KOPT-K1 (cell line): ENCODE data around the gene E2F4.

Source experiments
- H3K27ac ChIP-seq: fragments of 200-600 bp; sonication (generic); 2 replicates; pipeline ENCODE4 v1.5.1; 2016; ENCODE audit warnings: antibody characterized with exemption, mild to moderate bottlenecking, low read depth, low read length; ENCODE audit not compliant: poor library complexity, severe bottlenecking
- H3K36me3 ChIP-seq: fragments of 200-600 bp; sonication (generic); 2 replicates; pipeline ENCODE4 v1.5.1; 2017; ENCODE audit warnings: antibody characterized with exemption, mild to moderate bottlenecking, low read length, moderate library complexity; ENCODE audit not compliant: insufficient read depth
- H3K9me3 ChIP-seq: fragments of 200-600 bp; sonication (generic); 2 replicates; pipeline ENCODE4 v1.5.1; 2017; ENCODE audit warnings: antibody characterized with exemption, low read length, mild to moderate bottlenecking; ENCODE audit not compliant: insufficient read depth, poor library complexity, severe bottlenecking

The E2F4 gene

DNA sequence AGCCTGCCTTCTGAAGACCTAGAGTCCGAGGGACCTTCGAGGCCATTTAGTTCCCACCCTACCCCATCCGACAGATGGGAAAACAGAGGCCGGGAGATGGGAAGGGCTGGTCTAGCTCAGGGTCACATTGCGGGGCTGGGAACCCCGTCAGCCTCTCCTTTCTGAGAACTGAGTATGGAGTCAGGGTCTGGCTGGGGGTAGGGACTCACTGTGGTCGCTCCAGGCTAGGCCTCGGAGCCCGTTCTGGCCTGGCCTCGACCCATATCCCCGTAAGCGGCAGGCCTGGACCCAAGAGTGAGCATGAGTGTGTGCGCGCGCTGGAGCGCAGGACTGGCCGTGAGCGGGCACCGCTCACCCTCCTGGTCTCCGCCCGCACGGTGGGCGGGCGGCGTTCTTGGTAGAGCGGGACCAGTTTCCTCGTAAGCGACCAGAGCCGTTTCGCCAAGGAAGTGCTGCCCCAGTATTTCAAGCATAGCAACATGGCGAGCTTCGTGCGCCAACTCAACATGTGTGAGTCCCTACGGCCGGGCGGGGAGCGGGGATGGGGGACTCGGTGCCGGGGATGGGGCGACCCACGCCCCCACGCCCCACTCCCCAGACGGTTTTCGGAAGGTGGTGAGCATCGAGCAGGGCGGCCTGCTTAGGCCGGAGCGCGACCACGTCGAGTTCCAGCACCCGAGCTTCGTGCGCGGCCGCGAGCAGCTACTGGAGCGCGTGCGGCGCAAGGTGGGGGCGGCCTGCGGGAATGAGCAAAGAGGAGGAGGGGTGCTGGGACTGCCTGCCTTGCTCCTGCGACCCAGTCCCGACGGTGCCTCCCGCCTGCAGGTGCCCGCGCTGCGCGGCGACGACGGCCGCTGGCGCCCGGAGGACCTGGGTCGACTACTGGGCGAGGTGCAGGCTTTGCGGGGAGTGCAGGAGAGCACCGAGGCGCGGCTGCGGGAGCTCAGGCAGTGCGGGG lies 26.6 kb upstream of the E2F4 start:
- Histone ChIP-seq H3K36me3 (no peaks in the 10 kb centered on the region), H3K9me3 (no peaks in the 10 kb centered on the region), H3K27ac (no peak overlapping the region)

DNA sequence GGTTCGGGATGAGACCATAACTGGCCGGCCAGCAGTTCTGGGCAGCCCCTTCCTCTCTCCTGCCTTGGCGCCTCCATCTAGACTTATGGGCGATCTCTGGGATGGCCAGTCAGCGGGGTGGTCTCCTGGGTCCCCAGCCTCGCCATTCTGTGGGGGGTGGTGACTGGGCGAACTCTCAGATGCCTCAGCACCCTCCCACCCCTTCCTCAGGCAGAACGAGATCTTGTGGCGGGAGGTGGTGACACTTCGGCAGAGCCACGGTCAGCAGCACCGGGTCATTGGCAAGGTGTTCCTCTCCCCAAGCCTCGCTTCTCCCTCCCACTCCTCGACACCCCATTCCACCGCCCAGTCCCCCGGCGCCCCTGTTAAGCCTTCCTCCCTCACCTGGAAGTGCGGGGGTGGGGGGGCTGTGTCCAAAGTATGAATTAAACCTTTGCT lies 25.8 kb upstream of the E2F4 start:
- no peaks in the 10 kb centered on the region for H3K36me3 ChIP-seq
- H3K9me3 ChIP-seq, result no peaks in the 10 kb centered on the region
- no peak overlapping the region for H3K27ac ChIP-seq

GRCh38 chr16:67166598-67167168 lies 25.3 kb upstream of the E2F4 start:
- Histone ChIP-seq H3K9me3 (no peaks in the 10 kb centered on the region), H3K27ac (no peak overlapping the region), H3K36me3 (no peaks in the 10 kb centered on the region)

GRCh38 chr16:67167588-67167987 lies 24.4 kb upstream of the E2F4 start:
- no peaks in the 10 kb centered on the region for H3K9me3 ChIP-seq
- H3K27ac ChIP-seq, result no peak overlapping the region
- H3K36me3 ChIP-seq, result no peaks in the 10 kb centered on the region

DNA sequence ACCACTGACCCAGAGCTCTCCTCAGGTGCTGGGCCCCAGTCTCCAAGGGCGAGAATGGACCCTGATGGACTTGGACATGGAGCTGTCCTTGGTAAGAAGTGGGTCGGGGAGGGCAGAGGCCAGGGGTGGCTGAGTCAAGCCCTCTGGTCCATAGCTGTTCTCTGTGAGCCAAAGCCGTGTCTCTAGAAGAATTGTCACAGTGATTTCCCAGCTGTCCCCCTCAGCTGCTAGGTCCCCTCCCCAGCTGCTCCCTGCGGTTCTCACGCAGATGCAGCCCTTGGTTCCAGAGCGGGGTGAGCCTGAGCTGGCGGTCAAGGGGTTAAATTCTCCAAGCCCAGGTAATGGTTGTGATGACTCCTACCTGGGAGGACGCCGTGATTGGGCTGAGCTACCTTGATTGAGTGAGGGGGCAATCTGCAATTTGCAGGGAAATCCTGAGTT lies 22.9 kb upstream of the E2F4 start:
- no peak overlapping the region for H3K27ac ChIP-seq
- H3K36me3 ChIP-seq, result no peaks in the 10 kb centered on the region
- no peaks in the 10 kb centered on the region for H3K9me3 ChIP-seq

DNA sequence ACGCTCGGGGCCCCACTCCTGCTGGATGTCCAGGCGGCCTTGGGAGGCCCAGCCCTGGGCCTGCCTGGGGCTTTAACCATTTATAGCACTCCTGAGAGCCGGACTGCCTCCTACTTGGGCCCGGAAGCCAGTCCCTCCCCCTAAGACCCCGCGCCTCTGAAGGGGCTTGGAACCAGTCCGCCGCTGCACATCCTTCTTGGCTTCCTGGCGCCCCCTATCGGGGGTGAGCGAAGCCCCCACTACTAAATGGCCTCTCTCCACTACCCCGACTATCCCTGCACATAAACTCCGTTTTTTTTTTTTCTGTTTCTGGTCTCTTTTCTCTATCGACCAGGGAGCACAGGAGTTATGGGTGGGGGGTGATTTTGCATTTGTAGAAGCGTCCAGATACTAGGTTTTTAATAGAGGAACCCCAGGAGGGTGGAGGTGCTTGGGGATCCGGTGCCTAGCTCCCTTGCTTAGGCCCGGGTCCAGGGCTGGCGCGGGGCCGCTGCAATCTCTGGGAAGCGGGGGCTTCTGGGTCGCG lies 22.2 kb upstream of the E2F4 start:
- Histone ChIP-seq H3K27ac (peak overlapping the region; percentile 54), H3K36me3 (no peaks in the 10 kb centered on the region), H3K9me3 (no peaks in the 10 kb centered on the region)

GRCh38 chr16:67170168-67170948 lies 21.6 kb upstream of the E2F4 start, which contains the start of gene NOL3:
TSS of gene NOL3 (plus strand) at chr16:67170538.
- Histone ChIP-seq H3K27ac (peak within 1 kb of the TSS; percentile 54), H3K36me3 (no peaks in the 10 kb centered on the region), H3K9me3 (no peaks in the 10 kb centered on the region)

- Histone ChIP-seq H3K36me3 (no peaks in the 10 kb centered on the region), H3K9me3 (no peaks in the 10 kb centered on the region), H3K27ac (no peak overlapping the region)
Observed at GRCh38 chr16:67170949-67171649, 20.9 kb upstream of the E2F4 start.

DNA sequence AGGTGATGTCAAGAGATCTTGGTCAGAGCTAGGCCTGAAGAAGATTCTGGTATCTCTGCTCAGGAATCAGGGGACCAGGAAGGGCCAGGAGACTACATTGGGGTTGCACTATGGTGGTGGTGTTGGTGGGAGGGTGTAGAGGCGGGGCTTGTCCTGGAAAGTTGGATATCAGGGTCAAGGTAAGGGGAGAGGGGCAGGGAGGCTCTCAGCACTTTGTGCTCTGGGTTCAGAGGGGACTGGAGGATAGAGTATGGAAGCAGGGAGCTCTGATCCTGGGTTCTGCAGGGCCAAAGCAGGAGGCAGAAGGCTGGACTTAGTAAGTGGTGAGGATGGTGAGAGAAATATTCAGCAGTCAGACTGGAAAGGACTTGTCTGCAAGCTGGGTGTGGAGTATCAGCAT lies 18.6 kb upstream of the E2F4 start:
- no peaks in the 10 kb centered on the region for H3K9me3 ChIP-seq
- no peak overlapping the region for H3K27ac ChIP-seq
- H3K36me3 ChIP-seq, result no peaks in the 10 kb centered on the region

- Histone ChIP-seq H3K36me3 (no peaks in the 10 kb centered on the region), H3K27ac (no peak overlapping the region), H3K9me3 (no peaks in the 10 kb centered on the region)
Observed at GRCh38 chr16:67173808-67174705, 17.9 kb upstream of the E2F4 start.

DNA sequence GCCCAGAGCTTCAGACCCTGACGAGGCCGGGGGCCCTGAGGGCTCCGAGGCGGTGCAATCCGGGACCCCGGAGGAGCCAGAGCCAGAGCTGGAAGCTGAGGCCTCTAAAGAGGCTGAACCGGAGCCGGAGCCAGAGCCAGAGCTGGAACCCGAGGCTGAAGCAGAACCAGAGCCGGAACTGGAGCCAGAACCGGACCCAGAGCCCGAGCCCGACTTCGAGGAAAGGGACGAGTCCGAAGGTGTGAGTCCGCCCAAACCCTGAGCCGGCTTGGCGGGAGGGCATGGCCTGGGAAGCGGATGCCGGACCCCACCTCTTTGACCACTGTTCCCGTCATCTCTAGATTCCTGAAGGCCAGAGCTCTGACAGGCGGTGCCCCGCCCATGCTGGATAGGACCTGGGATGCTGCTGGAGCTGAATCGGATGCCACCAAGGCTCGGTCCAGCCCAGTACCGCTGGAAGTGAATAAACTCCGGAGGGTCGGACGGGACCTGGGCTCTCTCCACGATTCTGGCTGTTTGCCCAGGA lies 17.2 kb upstream of the E2F4 start:
- Histone ChIP-seq H3K9me3 (no peaks in the 10 kb centered on the region), H3K36me3 (no peaks in the 10 kb centered on the region; the same call in 1 of the 2 replicates), H3K27ac (no peak overlapping the region)

GRCh38 chr16:67176662-67177061 lies 15.3 kb upstream of the E2F4 start:
- no peaks in the 10 kb centered on the region for H3K9me3 ChIP-seq
- no peaks in the 10 kb centered on the region; the same call in 1 of the 2 replicates for H3K36me3 ChIP-seq
- H3K27ac ChIP-seq, result no peak overlapping the region
